ENCODE measurements around the gene ECI1. TPM values are rescaled to one million over a fixed set of nuclear protein-coding genes. Genes with fewer than 3 reads are reported as not detected.

The ECI1 gene
- polyA plus RNA-seq, 1 donor from 2014 or later = 65.1 TPM

GRCh38 chr16:2284797-2285576 is 33.6 kb upstream of the ECI1 start:
- H3K9me3 Mint-ChIP-seq = no peaks in the 10 kb centered on the region
- H3K4me3 Mint-ChIP-seq = no peak overlapping the region
- peaks cover 3% of the 10 kb centered on the region for H3K36me3 Mint-ChIP-seq
- no peaks in the 10 kb centered on the region for H3K4me1 Mint-ChIP-seq
- H3K27me3 Mint-ChIP-seq = no peaks in the 10 kb centered on the region
- H3K27ac Mint-ChIP-seq = no peak overlapping the region

GRCh38 chr16:2284001-2284770 is 32.8 kb upstream of the ECI1 start:
- no peaks in the 10 kb centered on the region for H3K27me3 Mint-ChIP-seq
- peak overlapping the region in 1 of 3 donors; percentile 9 for H3K27ac Mint-ChIP-seq
- no peaks in the 10 kb centered on the region for H3K4me1 Mint-ChIP-seq
- no peaks in the 10 kb centered on the region for H3K9me3 Mint-ChIP-seq
- no peak overlapping the region for H3K4me3 Mint-ChIP-seq
- peaks cover 2% of the 10 kb centered on the region for H3K36me3 Mint-ChIP-seq

GRCh38 chr16:2282866-2283555 is 31.6 kb upstream of the ECI1 start:
- no peak overlapping the region for H3K27ac Mint-ChIP-seq

GRCh38 chr16:2282262-2282661 is 30.9 kb upstream of the ECI1 start:
- H3K36me3 Mint-ChIP-seq = peaks cover 2% of the 10 kb centered on the region
- no peaks in the 10 kb centered on the region for H3K27me3 Mint-ChIP-seq
- no peaks in the 10 kb centered on the region for H3K9me3 Mint-ChIP-seq
- H3K4me1 Mint-ChIP-seq = no peaks in the 10 kb centered on the region
- H3K4me3 Mint-ChIP-seq = no peak overlapping the region
- H3K27ac Mint-ChIP-seq = no peak overlapping the region

More at GRCh38 chr16:2282866-2283555, 31.6 kb upstream of the ECI1 start:
- Mint-ChIP-seq H3K9me3 (no peaks in the 10 kb centered on the region), H3K27me3 (no peaks in the 10 kb centered on the region), H3K36me3 (peaks cover 2% of the 10 kb centered on the region), H3K4me3 (no peak overlapping the region), H3K4me1 (no peaks in the 10 kb centered on the region)

GRCh38 chr16:2280981-2281542 is 29.7 kb upstream of the ECI1 start:
- Mint-ChIP-seq H3K27me3 (no peaks in the 10 kb centered on the region), H3K27ac (no peak overlapping the region), H3K4me1 (no peaks in the 10 kb centered on the region), H3K36me3 (peaks cover 2% of the 10 kb centered on the region), H3K9me3 (no peaks in the 10 kb centered on the region), H3K4me3 (no peak overlapping the region)

- H3K4me1 Mint-ChIP-seq = no peaks in the 10 kb centered on the region
- H3K9me3 Mint-ChIP-seq = no peaks in the 10 kb centered on the region
- no peak overlapping the region for H3K4me3 Mint-ChIP-seq
- peaks cover 2% of the 10 kb centered on the region for H3K36me3 Mint-ChIP-seq
- no peaks in the 10 kb centered on the region for H3K27me3 Mint-ChIP-seq
- H3K27ac Mint-ChIP-seq = no peak overlapping the region
These were observed 29.1 kb upstream of the ECI1 start for GRCh38 chr16:2280461-2280860.

- Mint-ChIP-seq H3K9me3 (no peaks in the 10 kb centered on the region), H3K27ac (no peak overlapping the region), H3K27me3 (no peaks in the 10 kb centered on the region), H3K4me1 (no peaks in the 10 kb centered on the region), H3K4me3 (no peak overlapping the region), H3K36me3 (peaks cover 2% of the 10 kb centered on the region)
These were observed 27.8 kb upstream of the ECI1 start for GRCh38 chr16:2278956-2279800.

- H3K9me3 Mint-ChIP-seq = no peaks in the 10 kb centered on the region
- H3K4me1 Mint-ChIP-seq = no peaks in the 10 kb centered on the region
- no peaks in the 10 kb centered on the region for H3K36me3 Mint-ChIP-seq
- H3K4me3 Mint-ChIP-seq = no peak overlapping the region
- no peaks in the 10 kb centered on the region for H3K27me3 Mint-ChIP-seq
- H3K27ac Mint-ChIP-seq = no peak overlapping the region
These were observed 26.9 kb upstream of the ECI1 start for GRCh38 chr16:2278272-2278608.

GRCh38 chr16:2277466-2278271 is 26.3 kb upstream of the ECI1 start:
- H3K27me3 Mint-ChIP-seq = no peaks in the 10 kb centered on the region
- no peak overlapping the region for H3K27ac Mint-ChIP-seq
- H3K36me3 Mint-ChIP-seq = no peaks in the 10 kb centered on the region
- H3K4me3 Mint-ChIP-seq = no peak overlapping the region
- no peaks in the 10 kb centered on the region for H3K9me3 Mint-ChIP-seq
- H3K4me1 Mint-ChIP-seq = no peaks in the 10 kb centered on the region

- Mint-ChIP-seq H3K4me3 (no peak overlapping the region), H3K27me3 (no peaks in the 10 kb centered on the region), H3K9me3 (no peaks in the 10 kb centered on the region), H3K36me3 (no peaks in the 10 kb centered on the region), H3K27ac (no peak overlapping the region), H3K4me1 (no peaks in the 10 kb centered on the region)
These were observed 25.2 kb upstream of the ECI1 start for GRCh38 chr16:2276368-2277195.

- Mint-ChIP-seq H3K27me3 (no peaks in the 10 kb centered on the region), H3K36me3 (no peaks in the 10 kb centered on the region), H3K4me3 (no peak overlapping the region), H3K9me3 (no peaks in the 10 kb centered on the region), H3K27ac (no peak overlapping the region), H3K4me1 (no peaks in the 10 kb centered on the region)
These were observed 24.3 kb upstream of the ECI1 start for GRCh38 chr16:2275476-2276367.

- no peaks in the 10 kb centered on the region for H3K36me3 Mint-ChIP-seq
- H3K9me3 Mint-ChIP-seq = no peaks in the 10 kb centered on the region
- peak overlapping the region in 1 of 4 donors; percentile 20 for H3K4me3 Mint-ChIP-seq
- H3K27ac Mint-ChIP-seq = peak overlapping the region in 1 of 3 donors; percentile 45
- H3K27me3 Mint-ChIP-seq = no peaks in the 10 kb centered on the region
- peaks cover 0 to 7% (median 6%) of the 10 kb centered on the region in 3 donors for H3K4me1 Mint-ChIP-seq
These were observed 22.5 kb upstream of the ECI1 start for GRCh38 chr16:2273931-2274330.
